NCI-H146 treated with DMSO at 0.1 percent for 48 hours (cell line): ENCODE data around the gene BARX2.

ENCODE experiments used
- DNase-seq: peaks from one replicate; lab custom pipeline; 2025; ENCODE audit not compliant: unreplicated experiment; lab: John Stamatoyannopoulos, UW

Gene BARX2

GRCh38 chr11:129396454-129396853 lies 20.8 kb downstream of the BARX2 start:
- DNase-seq, result no peak

GRCh38 chr11:129402206-129403171 lies 26.8 kb downstream of the BARX2 start:
- DNase-seq, result no peak

- DNase-seq, result no peak
Measured at GRCh38 chr11:129404731-129405130, 29.1 kb downstream of the BARX2 start.

- DNase-seq, result no peak
Measured at GRCh38 chr11:129408865-129409444, 33.3 kb downstream of the BARX2 start.

GRCh38 chr11:129410395-129410960 lies 34.8 kb downstream of the BARX2 start:
- DNase-seq, result no peak

- DNase-seq, result no peak
Measured at GRCh38 chr11:129412494-129412893, 36.8 kb downstream of the BARX2 start.

- no peak for DNase-seq
Measured at GRCh38 chr11:129414144-129414872, 38.7 kb downstream of the BARX2 start.

GRCh38 chr11:129416080-129416820 lies 40.6 kb downstream of the BARX2 start:
- no peak for DNase-seq

- DNase-seq, result no peak
Measured at GRCh38 chr11:129417458-129417857, 41.8 kb downstream of the BARX2 start.

GRCh38 chr11:129418039-129418438 lies 42.4 kb downstream of the BARX2 start:
- DNase-seq, result no peak

- no peak for DNase-seq
Measured at GRCh38 chr11:129419386-129419785, 43.7 kb downstream of the BARX2 start.

- DNase-seq, result no peak
Measured at GRCh38 chr11:129423426-129423825, 47.8 kb downstream of the BARX2 start.

- no peak for DNase-seq
Measured at GRCh38 chr11:129425214-129425613, 49.6 kb downstream of the BARX2 start.

- no peak for DNase-seq
Measured at GRCh38 chr11:129426038-129426437, 50.4 kb downstream of the BARX2 start.

GRCh38 chr11:129426776-129427175 lies 51.1 kb downstream of the BARX2 start:
- no peak for DNase-seq

- no peak for DNase-seq
Measured at GRCh38 chr11:129427376-129427775, 51.7 kb downstream of the BARX2 start.

- DNase-seq, result no peak
Measured at GRCh38 chr11:129427816-129428406, 52.3 kb downstream of the BARX2 start.

- DNase-seq, result no peak
Measured at GRCh38 chr11:129428557-129428956, 52.9 kb downstream of the BARX2 start.

GRCh38 chr11:129434641-129435498 lies 59.2 kb downstream of the BARX2 start:
- DNase-seq, result no peak
